ENCODE measurements around the gene PXN. TPM values are rescaled to one million over a fixed set of nuclear protein-coding genes. Genes with fewer than 3 reads are reported as not detected.

PXN gene
- total RNA-seq (205 TPM), polyA plus RNA-seq (10 to 100 TPM; 64.3 to 89.5 (median 73.5) TPM)

DNA sequence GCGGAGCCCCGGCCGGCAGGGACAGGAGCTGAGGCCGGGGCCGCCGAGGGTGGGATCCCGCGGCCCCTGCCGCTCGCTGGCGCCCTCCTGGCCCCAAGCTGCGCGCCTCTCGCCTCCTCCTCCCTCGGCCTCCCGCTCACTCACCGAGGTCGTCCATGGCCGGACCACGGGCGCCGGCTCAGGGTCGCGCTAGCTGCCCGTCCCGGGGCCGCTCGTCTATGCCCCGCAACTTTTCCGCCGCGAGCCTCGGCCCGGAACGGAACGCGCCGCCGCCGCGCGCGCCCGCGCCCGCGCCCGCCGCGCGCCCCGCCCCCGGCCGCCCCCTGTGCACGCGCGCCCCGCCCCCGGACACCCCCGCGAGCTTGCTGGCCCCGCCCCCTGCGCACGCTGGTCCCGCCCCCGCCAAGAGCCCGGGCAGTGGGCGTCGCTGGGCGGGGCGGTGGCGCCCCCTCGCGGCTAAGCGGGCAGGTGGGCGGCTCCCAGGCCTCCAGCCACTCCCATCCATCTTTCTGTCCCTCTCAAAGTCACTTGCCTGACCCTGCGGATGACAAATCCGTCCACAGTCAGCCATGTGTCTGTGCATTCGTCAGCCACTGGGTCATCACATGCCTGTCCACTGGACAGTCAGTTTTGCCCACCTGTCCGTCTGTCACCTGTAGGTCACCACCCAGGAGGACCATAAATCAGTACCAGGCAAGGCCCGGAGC, at the start of gene PXN:
PXN (minus strand) TSS at position 258 of the 707 bp plus-strand sequence; CDS start at position 157, 101 bp downstream.
- Mint-ChIP-seq H3K4me1 (peaks cover 14 to 50% (median 38%) of the 10 kb centered on the region in 4 donors), H3K36me3 (peaks cover 12% of the 10 kb centered on the region), H3K27ac (peak within 1 kb of the TSS; percentile 89 to 96 (median 92)), H3K27me3 (no peaks in the 10 kb centered on the region), H3K9me3 (peaks cover 0 to 2% (median 0%) of the 10 kb centered on the region in 7 donors), H3K4me3 (peak within 1 kb of the TSS; percentile 92 to 98 (median 97))
- H3K4me3 ChIP-seq (ENCODE audit: low read depth, low read length): peak within 1 kb of the TSS; percentile 81
- DNase-seq (peak; percentile 84 to 89 (median 86)), ATAC-seq (ENCODE audit: low read depth in 2 of 2) (peak; percentile 95 to 96)
- H3K36me3 ChIP-seq (ENCODE audit: control insufficient read depth, insufficient read depth, low read length): no peaks in the 10 kb centered on the region
- no peaks in the 10 kb centered on the region for H3K27me3 ChIP-seq (ENCODE audit: control insufficient read depth, insufficient read depth, low read length)
- peaks cover 46% of the 10 kb centered on the region for H3K4me1 ChIP-seq (ENCODE audit: control insufficient read depth, insufficient read depth, low read length, poor library complexity, severe bottlenecking)
- no peaks in the 10 kb centered on the region for H3K9me3 ChIP-seq (ENCODE audit: control insufficient read depth in 2 of 2, low read length in 2 of 2)
- H3K27ac ChIP-seq (ENCODE audit: insufficient read depth, low read length, poor library complexity, severe bottlenecking): peak within 1 kb of the TSS; percentile 72

DNA sequence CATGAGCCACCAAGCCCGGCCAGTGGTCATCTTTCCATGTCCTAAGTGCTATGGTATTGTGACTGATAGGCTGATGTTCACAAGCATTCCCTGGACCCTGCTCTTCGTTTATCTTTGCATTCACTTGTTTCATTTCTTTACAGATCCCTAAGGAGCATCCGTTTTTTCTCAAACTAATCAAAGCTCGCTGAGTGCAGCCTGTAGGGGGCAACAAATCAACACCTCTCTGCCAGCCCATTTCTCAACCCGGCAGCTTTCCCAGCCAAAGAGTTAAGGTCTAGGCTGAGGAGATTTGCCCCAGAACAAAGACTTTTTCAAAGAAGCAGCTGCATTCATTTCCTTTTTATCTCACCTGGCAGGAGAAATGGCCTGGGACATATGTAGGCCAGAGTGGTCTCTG, 48.7 kb upstream of the PXN start:
- Mint-ChIP-seq H3K36me3 (no peaks in the 10 kb centered on the region), H3K4me1 (peaks cover 11 to 14% (median 14%) of the 10 kb centered on the region in 4 donors), H3K27ac (no peak overlapping the region), H3K27me3 (no peaks in the 10 kb centered on the region), H3K9me3 (peaks cover 0 to 1% (median 0%) of the 10 kb centered on the region in 7 donors), H3K4me3 (no peak overlapping the region)
- no peak overlapping the region for H3K27ac ChIP-seq (ENCODE audit: insufficient read depth, low read length, poor library complexity, severe bottlenecking)
- H3K9me3 ChIP-seq (ENCODE audit: control insufficient read depth in 2 of 2, low read length in 2 of 2): no peaks in the 10 kb centered on the region
- no peaks in the 10 kb centered on the region for H3K27me3 ChIP-seq (ENCODE audit: control insufficient read depth, insufficient read depth, low read length)
- no peak overlapping the region for H3K4me3 ChIP-seq (ENCODE audit: low read depth, low read length)
- DNase-seq (no peak), ATAC-seq (ENCODE audit: low read depth in 2 of 2) (no peak)
- H3K4me1 ChIP-seq (ENCODE audit: control insufficient read depth, insufficient read depth, low read length, poor library complexity, severe bottlenecking): peaks cover 8% of the 10 kb centered on the region
- H3K36me3 ChIP-seq (ENCODE audit: control insufficient read depth, insufficient read depth, low read length): no peaks in the 10 kb centered on the region

- Mint-ChIP-seq H3K4me3 (peak within 1 kb of the TSS; percentile 88 to 94 (median 93)), H3K9me3 (no peaks in the 10 kb centered on the region), H3K27ac (peak within 1 kb of the TSS; percentile 32 to 91 (median 84)), H3K36me3 (no peaks in the 10 kb centered on the region), H3K27me3 (no peaks in the 10 kb centered on the region), H3K4me1 (peaks cover 3 to 13% (median 6%) of the 10 kb centered on the region in 4 donors)
- Histone ChIP-seq H3K36me3 (ENCODE audit: control insufficient read depth, insufficient read depth, low read length) (no peaks in the 10 kb centered on the region), H3K27ac (ENCODE audit: insufficient read depth, low read length, poor library complexity, severe bottlenecking) (peak within 1 kb of the TSS; percentile 65), H3K27me3 (ENCODE audit: control insufficient read depth, insufficient read depth, low read length) (no peaks in the 10 kb centered on the region), H3K4me3 (ENCODE audit: low read depth, low read length) (peak within 1 kb of the TSS; percentile 98), H3K4me1 (ENCODE audit: control insufficient read depth, insufficient read depth, low read length, poor library complexity, severe bottlenecking) (peaks cover 13% of the 10 kb centered on the region), H3K9me3 (ENCODE audit: control insufficient read depth in 2 of 2, low read length in 2 of 2) (no peaks in the 10 kb centered on the region)
- ATAC-seq (ENCODE audit: low read depth in 2 of 2) (peak; percentile 100), DNase-seq (peak; percentile 84 to 96 (median 90))
Measured at GRCh38 chr12:120301962-120302815, 36.7 kb upstream of the PXN start, which contains the start of gene SIRT4. TSS of gene SIRT4 (plus strand) at chr12:120302321. CDS start at chr12:120303562, 1,241 bp downstream.

GRCh38 chr12:120292661-120293531, 27.4 kb upstream of the PXN start, which contains the start of gene RNU4-1:
TSS of gene RNU4-1 (minus strand) at chr12:120293237.
- H3K9me3 ChIP-seq (ENCODE audit: control insufficient read depth in 2 of 2, low read length in 2 of 2): no peaks in the 10 kb centered on the region
- H3K9me3 Mint-ChIP-seq: no peaks in the 10 kb centered on the region
- H3K36me3 ChIP-seq (ENCODE audit: control insufficient read depth, insufficient read depth, low read length): no peaks in the 10 kb centered on the region
- DNase-seq (peak; percentile 73 to 92 (median 91)), ATAC-seq (ENCODE audit: low read depth in 2 of 2) (peak; percentile 36 to 42)
- no peaks in the 10 kb centered on the region for H3K27me3 Mint-ChIP-seq
- peak within 1 kb of the TSS; percentile 91 for H3K4me3 ChIP-seq (ENCODE audit: low read depth, low read length)
- peaks cover 20% of the 10 kb centered on the region for H3K4me1 ChIP-seq (ENCODE audit: control insufficient read depth, insufficient read depth, low read length, poor library complexity, severe bottlenecking)
- peaks cover 0 to 13% (median 0%) of the 10 kb centered on the region in 4 donors for H3K4me1 Mint-ChIP-seq
- H3K36me3 Mint-ChIP-seq: no peaks in the 10 kb centered on the region
- peak within 1 kb of the TSS; percentile 99 for H3K27ac ChIP-seq (ENCODE audit: insufficient read depth, low read length, poor library complexity, severe bottlenecking)
- H3K4me3 Mint-ChIP-seq: no peak within 1 kb of the TSS
- no peak within 1 kb of the TSS for H3K27ac Mint-ChIP-seq
- no peaks in the 10 kb centered on the region for H3K27me3 ChIP-seq (ENCODE audit: control insufficient read depth, insufficient read depth, low read length)

DNA sequence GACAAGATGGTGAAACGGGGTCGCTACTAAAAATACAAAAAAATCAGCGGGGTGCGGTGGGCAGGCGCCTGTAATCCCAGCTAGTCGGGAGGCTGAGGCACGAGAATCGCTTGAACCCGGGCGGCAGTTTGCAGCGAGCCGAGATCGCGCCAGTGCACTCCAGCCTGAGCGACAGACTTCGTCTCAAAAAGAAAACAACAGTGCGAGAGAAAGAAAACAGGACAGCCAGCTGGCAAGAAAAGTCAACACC, 26.8 kb upstream of the PXN start:
- Histone ChIP-seq H3K4me3 (ENCODE audit: low read depth, low read length) (peak overlapping the region; percentile 91), H3K9me3 (ENCODE audit: control insufficient read depth in 2 of 2, low read length in 2 of 2) (no peaks in the 10 kb centered on the region), H3K27me3 (ENCODE audit: control insufficient read depth, insufficient read depth, low read length) (no peaks in the 10 kb centered on the region), H3K27ac (ENCODE audit: insufficient read depth, low read length, poor library complexity, severe bottlenecking) (peak overlapping the region; percentile 99), H3K36me3 (ENCODE audit: control insufficient read depth, insufficient read depth, low read length) (no peaks in the 10 kb centered on the region), H3K4me1 (ENCODE audit: control insufficient read depth, insufficient read depth, low read length, poor library complexity, severe bottlenecking) (peaks cover 20% of the 10 kb centered on the region)
- H3K27me3 Mint-ChIP-seq: no peaks in the 10 kb centered on the region
- peak in 1 of 2 donors; percentile 4 for ATAC-seq (ENCODE audit: low read depth in 2 of 2)
- no peak overlapping the region for H3K27ac Mint-ChIP-seq
- DNase-seq: no peak
- no peak overlapping the region for H3K4me3 Mint-ChIP-seq
- no peaks in the 10 kb centered on the region for H3K36me3 Mint-ChIP-seq
- H3K9me3 Mint-ChIP-seq: no peaks in the 10 kb centered on the region
- peaks cover 0 to 13% (median 0%) of the 10 kb centered on the region in 4 donors for H3K4me1 Mint-ChIP-seq

DNA sequence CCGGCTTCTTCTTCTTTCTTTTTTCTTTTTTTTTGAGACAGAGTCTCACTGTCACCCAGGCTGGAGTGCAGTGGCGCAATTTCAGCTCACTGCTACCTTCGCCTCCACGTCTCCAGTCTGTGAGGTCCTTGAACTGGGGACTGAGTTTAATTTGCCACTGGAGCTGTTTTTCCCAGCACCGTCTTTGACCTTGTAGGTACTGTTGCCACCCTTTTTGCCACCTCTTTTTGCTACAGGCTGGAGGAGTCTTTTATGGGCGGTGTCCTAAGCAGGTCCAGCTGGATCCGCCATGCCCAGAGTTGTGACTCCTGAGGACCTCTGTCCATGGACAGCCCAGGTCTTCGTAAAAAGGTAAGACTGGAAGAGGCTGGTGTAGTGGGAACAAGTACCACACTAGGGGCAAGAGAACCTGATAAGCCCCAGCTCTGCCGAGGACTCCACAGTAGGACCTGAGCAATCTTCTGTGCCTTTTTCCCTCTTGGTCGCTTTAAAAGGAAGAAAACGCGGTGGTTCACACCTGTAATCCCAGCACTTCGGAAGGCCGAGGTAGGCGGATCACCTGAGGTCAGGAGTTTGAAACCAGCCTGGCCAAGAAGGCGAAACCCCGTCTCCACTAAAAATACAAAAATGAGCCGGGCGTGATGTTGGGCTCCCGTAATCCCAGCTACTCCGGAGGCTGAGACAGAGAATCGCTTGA, 25.2 kb upstream of the PXN start:
- no peaks in the 10 kb centered on the region for H3K36me3 Mint-ChIP-seq
- DNase-seq (peak in 2 of 3 donors; percentile 7 to 10), ATAC-seq (ENCODE audit: low read depth in 2 of 2) (no peak)
- Histone ChIP-seq H3K27ac (ENCODE audit: insufficient read depth, low read length, poor library complexity, severe bottlenecking) (peak overlapping the region; percentile 99), H3K4me3 (ENCODE audit: low read depth, low read length) (peak overlapping the region; percentile 91), H3K27me3 (ENCODE audit: control insufficient read depth, insufficient read depth, low read length) (no peaks in the 10 kb centered on the region), H3K9me3 (ENCODE audit: control insufficient read depth in 2 of 2, low read length in 2 of 2) (no peaks in the 10 kb centered on the region), H3K36me3 (ENCODE audit: control insufficient read depth, insufficient read depth, low read length) (no peaks in the 10 kb centered on the region), H3K4me1 (ENCODE audit: control insufficient read depth, insufficient read depth, low read length, poor library complexity, severe bottlenecking) (peaks cover 20% of the 10 kb centered on the region)
- H3K27ac Mint-ChIP-seq: peak overlapping the region in 2 of 3 donors; percentile 51 to 92
- H3K9me3 Mint-ChIP-seq: no peaks in the 10 kb centered on the region
- no peak overlapping the region for H3K4me3 Mint-ChIP-seq
- H3K4me1 Mint-ChIP-seq: peaks cover 0 to 13% (median 0%) of the 10 kb centered on the region in 4 donors
- no peaks in the 10 kb centered on the region for H3K27me3 Mint-ChIP-seq

- Histone ChIP-seq H3K9me3 (ENCODE audit: control insufficient read depth in 2 of 2, low read length in 2 of 2) (no peaks in the 10 kb centered on the region), H3K4me3 (ENCODE audit: low read depth, low read length) (no peak overlapping the region), H3K4me1 (ENCODE audit: control insufficient read depth, insufficient read depth, low read length, poor library complexity, severe bottlenecking) (peaks cover 12% of the 10 kb centered on the region), H3K27me3 (ENCODE audit: control insufficient read depth, insufficient read depth, low read length) (no peaks in the 10 kb centered on the region), H3K36me3 (ENCODE audit: control insufficient read depth, insufficient read depth, low read length) (no peaks in the 10 kb centered on the region), H3K27ac (ENCODE audit: insufficient read depth, low read length, poor library complexity, severe bottlenecking) (no peak overlapping the region)
- no peak overlapping the region for H3K27ac Mint-ChIP-seq
- H3K9me3 Mint-ChIP-seq: no peaks in the 10 kb centered on the region
- no peak overlapping the region for H3K4me3 Mint-ChIP-seq
- H3K36me3 Mint-ChIP-seq: no peaks in the 10 kb centered on the region
- DNase-seq: no peak
- peaks cover 4% of the 10 kb centered on the region for H3K27me3 Mint-ChIP-seq
- ATAC-seq (ENCODE audit: low read depth in 2 of 2): no peak
- H3K4me1 Mint-ChIP-seq: peaks cover 0 to 13% (median 2%) of the 10 kb centered on the region in 4 donors
Measured at GRCh38 chr12:120287491-120287890, 22.0 kb upstream of the PXN start.
